MM.1S (cell line): ENCODE results near the gene SDK1.

Experiments used
- EZH2 ChIP-seq: fragments of 300-600 bp; sonication (generic); optimal IDR thresholded peaks from 2 replicates; pipeline ENCODE3; 2017; ENCODE audit warnings: low read depth, mild to moderate bottlenecking, antibody characterized with exemption, low read length, mixed read lengths
- TF ChIP-seq, protein P1 (sequence below): fragments of 300-600 bp; sonication (generic); IDR thresholded peaks from 2 replicates; pipeline ENCODE4 v1.5.1; 2016; ENCODE audit warnings: antibody characterized with exemption, low read length, mixed read lengths

DNA sequence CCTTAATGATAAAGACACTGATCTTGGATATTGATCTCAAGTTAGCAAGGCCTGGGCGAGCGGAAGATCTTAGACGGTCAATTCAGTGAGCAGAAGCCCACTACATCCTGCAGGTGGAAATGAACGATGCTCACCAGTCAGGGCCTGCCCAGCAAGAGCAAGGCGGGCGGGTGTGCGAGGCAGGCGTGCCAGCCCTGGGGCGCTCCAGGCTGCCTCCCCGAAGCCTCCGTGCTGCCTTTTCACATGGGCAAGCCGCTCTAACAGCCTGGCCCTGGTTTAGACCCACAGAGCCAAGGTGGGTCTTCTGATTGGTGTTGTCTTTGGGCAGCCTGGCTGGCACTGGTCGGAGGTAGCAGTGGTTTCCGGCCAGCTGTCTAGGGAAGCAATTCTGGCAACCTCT, 906.0 kb downstream of the SDK1 start:
- TF ChIP-seq, protein P1, sequence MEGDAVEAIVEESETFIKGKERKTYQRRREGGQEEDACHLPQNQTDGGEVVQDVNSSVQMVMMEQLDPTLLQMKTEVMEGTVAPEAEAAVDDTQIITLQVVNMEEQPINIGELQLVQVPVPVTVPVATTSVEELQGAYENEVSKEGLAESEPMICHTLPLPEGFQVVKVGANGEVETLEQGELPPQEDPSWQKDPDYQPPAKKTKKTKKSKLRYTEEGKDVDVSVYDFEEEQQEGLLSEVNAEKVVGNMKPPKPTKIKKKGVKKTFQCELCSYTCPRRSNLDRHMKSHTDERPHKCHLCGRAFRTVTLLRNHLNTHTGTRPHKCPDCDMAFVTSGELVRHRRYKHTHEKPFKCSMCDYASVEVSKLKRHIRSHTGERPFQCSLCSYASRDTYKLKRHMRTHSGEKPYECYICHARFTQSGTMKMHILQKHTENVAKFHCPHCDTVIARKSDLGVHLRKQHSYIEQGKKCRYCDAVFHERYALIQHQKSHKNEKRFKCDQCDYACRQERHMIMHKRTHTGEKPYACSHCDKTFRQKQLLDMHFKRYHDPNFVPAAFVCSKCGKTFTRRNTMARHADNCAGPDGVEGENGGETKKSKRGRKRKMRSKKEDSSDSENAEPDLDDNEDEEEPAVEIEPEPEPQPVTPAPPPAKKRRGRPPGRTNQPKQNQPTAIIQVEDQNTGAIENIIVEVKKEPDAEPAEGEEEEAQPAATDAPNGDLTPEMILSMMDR = no peak
- no peak for TF ChIP-seq EZH2
